ENCODE measurements around the gene MTA1.
A peak's percentile ranks its signal among the peaks of the same experiment; 100 is the strongest.

MTA1 gene

DNA sequence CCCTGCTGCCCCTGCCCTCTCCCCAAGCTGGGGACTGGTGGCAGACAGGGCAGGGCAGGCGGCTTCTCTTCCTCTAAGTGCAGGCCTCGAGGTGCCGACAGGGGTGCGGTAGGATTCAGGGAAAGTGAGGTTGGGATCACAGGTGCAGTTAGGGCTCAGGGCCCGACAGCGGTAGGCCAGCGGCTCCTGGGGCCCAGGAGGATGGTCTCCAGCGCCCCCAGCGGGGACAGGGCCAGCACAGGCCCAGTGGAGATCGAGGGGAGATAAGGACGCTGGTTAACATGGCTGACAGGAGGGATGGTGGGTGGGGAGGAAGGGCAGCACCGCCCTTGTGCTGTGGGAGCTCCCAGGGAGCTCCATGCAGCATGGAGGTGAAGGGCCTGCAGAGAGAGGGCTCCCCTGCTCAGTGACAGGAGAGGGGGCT, 66.1 kb downstream of the MTA1 start:
- DNase-seq (ENCODE audit: low read depth in 2 of 3, low spot score in 1 of 3), result no peak

DNA sequence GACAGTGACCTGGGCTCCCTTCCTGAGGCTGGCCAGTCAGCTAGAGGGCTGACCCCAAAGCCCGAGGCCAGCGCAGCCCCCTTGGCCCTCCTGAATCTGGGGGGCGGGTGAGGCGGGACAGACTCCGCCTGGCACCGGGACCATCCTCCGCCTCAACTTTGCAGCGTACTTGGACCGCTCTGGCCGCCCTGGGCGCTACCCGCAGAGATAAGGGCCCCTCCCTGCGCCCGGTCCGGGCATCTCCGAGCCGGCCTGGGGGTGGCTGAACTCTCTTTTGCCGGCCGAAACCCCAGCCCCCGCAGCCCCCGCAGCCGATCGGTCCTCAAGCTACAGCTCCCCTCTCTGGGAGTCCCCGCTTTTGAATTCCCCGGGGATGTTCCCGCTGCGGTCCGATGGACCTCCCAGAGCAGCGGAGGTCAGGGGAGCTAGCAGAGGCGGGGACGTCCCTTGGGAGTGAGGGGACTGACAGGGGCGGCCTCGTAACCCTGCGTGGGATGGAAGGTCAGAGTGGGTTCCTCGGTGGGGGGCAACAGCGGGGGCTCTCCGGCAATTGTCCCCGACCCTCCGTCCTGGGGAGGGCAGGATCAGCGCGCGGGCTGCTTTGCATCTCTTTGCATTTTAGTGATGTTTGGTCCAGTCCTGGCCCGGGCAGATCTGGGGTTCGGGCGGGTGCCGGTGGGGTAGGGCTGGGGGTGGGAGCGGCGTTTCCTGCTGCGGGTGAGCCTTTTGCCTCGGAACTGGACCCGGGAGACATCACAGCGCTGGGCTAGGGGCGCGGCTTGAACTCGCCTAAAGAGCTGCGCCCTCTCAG, 66.7 kb downstream of the MTA1 start, which contains the start of gene CRIP1:
TSS of gene CRIP1 (plus strand) at position 724 of the 811 bp plus-strand sequence. CDS start 374 bp downstream, outside the sequence.
- DNase-seq (ENCODE audit: low read depth in 2 of 3, low spot score in 1 of 3), result no peak

DNA sequence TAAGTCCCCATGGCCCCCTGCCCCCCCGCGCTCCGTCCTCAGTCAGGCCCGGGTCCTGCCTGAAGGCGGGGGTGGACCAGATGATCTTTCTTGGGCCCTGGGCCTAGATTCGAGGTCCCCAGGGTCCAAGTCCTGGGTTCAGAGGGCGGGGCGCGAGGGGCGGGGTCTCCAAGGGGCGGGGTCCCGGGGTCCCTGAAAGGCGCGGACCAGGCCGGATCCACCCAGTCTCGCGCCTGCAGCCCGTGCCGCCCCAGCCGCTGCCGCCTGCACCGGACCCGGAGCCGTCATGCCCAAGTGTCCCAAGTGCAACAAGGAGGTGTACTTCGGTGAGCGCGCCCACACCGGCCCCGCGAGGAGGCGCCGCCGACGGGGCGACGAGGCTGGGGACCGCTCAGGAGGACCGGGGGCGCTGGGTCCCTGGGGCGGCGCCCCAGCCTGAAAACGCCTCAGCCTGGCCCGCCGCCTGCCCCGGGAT, 67.4 kb downstream of the MTA1 start:
- DNase-seq (ENCODE audit: low read depth in 2 of 3, low spot score in 1 of 3), result peak in 1 of 3 donors; percentile 55

DNA sequence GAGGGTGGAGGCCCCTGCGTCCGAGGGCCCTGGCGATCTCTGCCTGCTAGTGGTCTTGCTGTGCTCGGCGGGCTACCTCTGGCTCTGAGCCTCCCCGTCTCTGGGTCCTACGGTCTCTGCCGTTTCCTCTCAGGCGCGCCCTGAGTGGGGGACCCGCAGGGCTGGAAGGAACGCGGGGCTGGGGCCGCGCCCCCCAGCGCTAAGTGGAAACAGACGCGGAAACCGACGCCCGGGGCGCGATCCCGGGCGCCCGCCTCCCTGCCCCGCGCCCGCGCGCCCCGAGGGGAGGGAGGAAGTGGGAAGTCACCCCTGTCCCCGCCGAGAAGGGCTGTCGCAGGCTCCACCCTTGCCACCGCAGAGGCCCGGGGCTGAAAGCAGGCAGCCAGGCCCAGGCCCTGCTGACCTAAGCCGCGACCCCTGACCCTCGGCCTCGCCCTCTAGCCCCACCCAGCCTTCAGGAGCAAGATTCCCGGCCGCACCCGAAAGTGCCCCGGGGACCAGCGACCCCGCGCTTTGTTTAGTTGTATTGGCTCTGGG, 67.9 kb downstream of the MTA1 start:
- DNase-seq (ENCODE audit: low read depth in 2 of 3, low spot score in 1 of 3), result peak in 1 of 3 donors; percentile 46

DNA sequence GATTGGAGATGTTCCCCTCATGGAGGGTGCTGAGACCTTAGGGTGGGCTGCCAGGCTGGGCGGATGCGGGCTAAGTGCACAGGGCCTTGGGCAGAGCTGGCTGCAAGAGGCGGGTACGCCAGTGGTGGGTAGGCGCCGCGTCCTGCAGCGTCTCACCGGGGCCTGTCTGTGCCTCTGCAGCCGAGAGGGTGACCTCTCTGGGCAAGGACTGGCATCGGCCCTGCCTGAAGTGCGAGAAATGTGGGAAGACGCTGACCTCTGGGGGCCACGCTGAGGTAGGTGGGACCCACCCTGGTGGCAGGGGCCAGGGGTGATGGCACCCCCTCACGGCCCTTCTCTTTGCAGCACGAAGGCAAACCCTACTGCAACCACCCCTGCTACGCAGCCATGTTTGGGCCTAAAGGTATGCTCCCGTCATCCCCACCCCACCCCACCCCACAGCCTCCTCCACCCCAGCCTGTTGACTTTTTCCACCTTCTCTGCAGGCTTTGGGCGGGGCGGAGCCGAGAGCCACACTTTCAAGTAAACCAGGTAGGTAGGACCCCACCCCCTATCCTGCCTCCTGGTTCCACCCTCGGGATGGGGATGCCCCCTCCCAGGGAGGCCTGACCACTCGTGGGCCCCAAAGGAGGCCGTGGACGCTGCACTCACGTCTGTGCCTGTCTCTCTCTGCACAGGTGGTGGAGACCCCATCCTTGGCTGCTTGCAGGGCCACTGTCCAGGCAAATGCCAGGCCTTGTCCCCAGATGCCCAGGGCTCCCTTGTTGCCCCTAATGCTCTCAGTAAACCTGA, 68.6 kb downstream of the MTA1 start:
- no peak for DNase-seq (ENCODE audit: low read depth in 2 of 3, low spot score in 1 of 3)

DNA sequence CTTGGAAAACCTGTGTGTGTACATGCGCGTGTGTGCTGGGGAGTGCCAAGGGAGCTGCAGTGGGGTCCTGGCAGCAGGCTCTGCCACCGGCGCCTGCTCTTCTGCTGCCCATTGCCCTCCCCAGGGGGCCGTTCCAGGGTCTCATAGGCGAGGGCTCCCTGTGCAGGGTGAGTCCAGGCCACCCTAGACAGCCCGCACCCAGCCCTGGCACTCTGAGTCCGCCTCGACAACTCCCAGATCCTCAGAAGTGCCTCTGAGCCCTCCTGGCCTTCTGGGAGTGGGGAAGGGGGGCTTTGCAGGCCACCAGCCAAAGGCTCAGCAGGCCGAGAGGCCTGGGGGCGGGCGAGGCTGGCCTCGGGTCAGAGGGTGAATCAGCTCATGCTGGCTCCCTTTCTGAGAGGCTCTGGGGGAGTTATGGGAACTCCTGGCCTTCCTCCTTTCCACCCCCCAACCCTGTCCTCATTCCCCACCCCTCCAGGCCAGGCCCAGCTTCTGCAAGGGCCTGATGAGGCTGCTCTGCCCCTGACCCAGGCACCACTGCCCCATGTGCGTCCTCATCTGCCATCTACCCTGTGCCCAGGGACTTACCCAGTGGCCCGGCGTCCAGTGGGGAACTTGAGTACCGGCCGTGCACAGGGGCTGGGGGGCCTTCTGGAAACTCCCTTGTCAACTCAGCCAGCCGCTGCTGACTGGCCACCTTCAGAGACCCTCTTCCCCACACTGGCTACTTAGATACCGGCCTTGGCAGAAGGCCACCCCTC, 69.3 kb downstream of the MTA1 start:
- DNase-seq (ENCODE audit: low read depth in 2 of 3, low spot score in 1 of 3), result no peak

DNA sequence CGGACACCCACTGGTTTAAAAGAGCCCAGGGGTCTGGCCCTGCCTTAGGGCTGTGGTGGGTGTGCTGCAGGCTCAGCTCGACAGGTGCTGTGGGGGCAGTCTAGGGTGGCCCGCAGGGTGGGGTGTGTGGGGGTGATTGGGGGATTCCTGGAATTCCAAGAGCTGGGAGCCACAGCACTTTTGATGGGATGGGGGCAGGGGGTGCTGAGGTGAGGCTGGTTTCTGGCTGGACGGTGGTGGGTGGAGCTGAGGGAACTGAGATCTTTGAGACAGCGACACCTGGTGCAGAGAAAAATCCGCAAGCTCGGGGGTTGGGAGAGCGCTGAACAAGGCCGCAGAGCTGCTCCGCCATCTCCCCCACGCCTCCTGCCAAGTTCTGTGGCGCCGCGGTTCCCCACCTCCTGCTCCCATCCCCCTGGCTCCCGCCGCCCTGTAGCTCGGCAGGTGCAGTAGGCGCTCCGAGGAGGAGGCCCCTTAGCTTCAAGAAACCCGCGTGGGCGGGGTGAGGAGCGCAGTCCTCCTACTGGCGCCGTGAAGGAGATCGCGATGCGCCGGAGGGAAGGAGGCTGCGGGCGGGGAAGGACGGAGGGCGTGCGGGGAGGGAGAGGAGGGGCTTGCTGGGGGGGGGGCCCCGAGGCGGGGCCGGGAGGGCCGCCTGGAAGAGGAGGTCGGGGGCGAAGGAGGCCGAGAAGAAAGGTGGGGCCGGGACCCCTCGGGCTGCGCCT, 70.1 kb downstream of the MTA1 start:
- DNase-seq (ENCODE audit: low read depth in 2 of 3, low spot score in 1 of 3), result peak; percentile 78 to 84 (median 78)

DNA sequence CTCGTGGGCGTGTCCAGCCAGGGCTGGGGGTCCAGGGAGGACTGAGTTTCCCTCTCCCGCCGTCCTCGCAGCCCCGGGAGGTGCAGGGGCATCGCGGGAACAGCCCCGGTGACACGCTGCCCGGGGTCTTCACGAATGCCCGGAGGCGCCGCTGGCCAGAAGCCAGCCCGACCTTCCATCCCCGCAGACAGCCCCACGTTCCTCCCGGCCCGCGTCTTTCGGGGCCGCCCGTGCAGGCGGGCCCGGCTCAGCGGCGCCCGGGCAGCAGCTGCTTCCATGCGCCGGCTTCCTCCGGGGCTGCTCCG, 70.6 kb downstream of the MTA1 start:
- DNase-seq (ENCODE audit: low read depth in 2 of 3, low spot score in 1 of 3), result no peak

DNA sequence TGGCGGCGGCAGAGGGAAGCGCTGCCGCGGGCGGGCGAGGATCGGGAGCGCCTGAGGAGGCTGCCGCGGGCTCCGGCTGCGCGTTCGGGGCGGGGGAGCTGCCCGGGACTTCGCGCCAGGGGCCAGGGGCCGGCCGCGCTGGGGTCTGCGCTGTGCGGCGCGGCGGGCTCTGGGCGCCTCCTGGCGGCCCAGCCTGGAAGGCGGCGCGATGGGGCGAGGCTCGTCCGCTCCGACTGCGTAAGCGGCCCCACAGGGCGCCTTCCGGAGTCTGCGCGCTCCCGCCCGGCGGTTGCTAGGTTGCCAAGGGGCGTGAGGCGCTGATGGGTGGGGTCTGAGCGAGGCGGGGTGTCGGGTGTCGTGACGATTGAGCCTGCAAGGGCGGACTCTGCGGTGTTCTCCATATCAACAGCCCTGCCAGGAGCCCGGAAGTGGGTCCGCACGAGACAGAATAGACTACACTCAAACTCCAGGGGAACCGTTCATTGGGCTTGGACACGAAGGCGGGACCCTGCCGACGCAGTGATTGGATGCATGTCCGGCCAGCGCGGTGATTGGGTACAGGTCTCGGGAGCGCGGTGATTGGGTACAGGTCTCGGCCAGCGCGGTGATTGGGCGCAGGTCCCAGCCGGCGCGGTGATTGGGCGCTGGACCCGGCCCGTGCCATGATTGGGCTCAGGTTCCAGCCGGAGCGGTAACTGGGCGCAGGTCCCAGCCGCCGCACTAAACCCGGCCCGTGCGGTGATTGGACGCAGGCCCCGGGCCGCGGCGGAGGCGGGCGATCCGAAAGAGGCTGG, 71.1 kb downstream of the MTA1 start, which contains the start of gene TEDC1:
TSS of gene TEDC1 (plus strand) at position 675 of the 794 bp plus-strand sequence. CDS start 130 bp downstream, outside the sequence.
- DNase-seq (ENCODE audit: low read depth in 2 of 3, low spot score in 1 of 3), result peak; percentile 97 to 99 (median 98)

DNA sequence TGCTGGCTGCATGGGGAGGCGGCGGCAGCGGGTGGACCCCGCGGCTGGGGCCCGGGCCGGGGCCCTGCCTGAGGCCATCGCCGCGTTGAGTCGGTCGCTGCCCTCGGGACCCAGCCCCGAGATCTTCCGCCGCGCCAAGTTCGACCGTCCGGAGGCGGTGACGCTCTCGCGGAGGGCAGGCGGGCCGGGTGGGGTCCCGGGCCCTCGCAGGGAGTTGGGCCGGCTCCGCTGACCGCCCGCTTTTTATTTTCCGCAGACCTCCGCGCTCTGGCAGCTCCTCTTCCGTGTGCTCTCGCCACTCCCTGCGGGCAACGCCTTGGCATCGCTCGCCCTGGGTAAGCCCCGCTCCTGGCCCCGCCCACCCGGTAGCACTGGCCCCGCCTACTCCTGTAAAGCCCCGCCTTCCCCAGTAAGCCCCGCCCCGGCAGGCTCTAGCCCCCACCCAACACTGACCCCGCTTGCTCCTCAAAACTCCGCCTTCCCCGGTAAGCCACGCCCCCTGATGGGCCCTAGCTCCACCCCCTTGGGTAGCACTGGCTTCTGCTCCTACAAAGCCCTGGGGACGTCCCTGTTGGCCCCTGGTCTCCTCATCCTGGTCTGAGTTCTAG, 71.8 kb downstream of the MTA1 start:
- peak; percentile 85 to 96 (median 94) for DNase-seq (ENCODE audit: low read depth in 2 of 3, low spot score in 1 of 3)

DNA sequence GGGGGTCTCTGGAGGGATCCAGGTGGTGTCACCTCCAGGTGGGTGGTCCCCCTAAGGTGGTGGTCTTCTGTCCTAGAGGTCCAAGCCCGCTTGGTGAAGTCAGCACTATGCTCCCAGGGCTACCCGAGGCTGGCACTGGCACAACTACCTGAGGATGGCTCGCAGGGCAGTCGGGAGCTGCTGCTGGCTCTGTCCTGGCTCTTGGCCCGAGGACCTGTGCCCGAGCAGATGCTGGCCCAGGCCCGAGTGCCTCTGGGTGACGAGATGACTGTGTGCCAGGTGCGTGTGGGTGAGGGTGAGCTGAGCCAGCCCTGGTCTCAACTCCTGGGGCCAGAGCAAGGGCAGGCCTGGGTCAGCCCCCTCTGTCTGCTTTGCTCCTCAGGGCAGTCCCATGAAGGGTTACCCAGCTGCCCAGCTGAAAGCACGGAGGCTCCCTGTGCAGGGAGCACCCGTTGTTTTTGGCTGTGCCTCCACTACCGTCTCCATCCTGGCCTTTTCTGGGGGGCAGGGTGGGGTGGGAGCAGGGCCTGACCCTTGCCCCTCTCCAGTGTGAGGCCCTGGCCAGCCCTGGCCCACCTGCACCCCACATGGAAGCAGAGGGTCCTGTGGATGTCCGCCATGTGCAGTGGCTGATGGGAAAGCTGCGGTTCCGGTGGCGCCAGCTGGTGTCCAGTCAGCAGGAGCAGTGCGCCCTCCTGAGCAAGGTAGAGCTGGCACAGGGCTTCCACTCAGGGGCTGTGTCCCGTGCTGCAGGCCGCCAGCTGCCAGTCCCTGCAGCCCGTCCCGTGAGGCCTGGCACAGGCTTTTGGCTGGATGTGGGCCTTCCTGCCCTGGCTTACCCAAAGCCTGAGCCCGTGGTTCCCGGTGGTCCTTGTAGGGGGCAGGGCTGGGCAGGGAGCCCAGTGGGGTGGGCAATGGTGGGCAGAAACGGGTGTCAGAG, 72.7 kb downstream of the MTA1 start:
- no peak for DNase-seq (ENCODE audit: low read depth in 2 of 3, low spot score in 1 of 3)

DNA sequence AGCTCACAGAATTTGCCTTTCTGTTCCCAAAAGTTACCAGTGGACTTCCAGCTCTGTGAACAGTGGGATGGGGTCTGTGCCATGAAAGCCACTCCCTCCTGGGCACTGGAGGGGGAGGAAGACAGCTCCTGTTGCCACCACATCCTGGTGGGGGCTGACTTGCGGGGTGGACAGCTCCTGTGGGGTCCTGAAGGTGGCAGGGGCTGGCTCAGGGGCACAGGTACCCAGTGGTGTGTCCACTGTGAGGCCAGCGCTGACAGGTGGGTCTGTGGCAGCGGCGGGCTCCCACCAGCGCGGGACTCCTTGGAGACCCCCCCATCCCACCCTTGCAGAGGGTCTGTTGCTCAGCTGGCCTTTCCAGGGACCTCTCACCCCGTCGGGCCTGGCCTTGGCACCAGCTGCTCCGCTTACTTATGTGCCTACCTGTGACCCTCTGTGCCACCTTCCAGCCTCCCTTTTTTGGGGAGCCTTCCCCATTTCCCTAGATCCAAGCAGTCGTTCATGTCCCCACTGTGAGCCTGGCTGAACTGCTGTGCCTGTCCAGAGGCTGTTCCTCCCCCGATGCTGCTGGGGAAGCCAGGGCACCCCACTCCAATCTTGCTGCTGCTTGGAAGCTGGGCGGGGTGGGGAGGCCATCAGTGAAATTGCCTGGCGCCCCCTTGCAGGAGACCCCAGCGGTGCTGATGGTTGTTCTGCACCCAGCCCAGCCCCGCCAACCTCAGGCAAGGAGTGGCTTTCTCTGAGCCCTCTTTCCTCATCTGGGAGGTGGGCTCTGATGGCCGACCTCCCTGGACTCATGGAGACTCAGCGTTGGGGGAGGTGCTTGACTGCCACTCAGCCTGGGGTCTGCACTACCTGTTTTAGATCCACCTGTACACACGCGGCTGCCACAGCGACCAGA, 73.6 kb downstream of the MTA1 start:
- DNase-seq (ENCODE audit: low read depth in 2 of 3, low spot score in 1 of 3), result no peak

DNA sequence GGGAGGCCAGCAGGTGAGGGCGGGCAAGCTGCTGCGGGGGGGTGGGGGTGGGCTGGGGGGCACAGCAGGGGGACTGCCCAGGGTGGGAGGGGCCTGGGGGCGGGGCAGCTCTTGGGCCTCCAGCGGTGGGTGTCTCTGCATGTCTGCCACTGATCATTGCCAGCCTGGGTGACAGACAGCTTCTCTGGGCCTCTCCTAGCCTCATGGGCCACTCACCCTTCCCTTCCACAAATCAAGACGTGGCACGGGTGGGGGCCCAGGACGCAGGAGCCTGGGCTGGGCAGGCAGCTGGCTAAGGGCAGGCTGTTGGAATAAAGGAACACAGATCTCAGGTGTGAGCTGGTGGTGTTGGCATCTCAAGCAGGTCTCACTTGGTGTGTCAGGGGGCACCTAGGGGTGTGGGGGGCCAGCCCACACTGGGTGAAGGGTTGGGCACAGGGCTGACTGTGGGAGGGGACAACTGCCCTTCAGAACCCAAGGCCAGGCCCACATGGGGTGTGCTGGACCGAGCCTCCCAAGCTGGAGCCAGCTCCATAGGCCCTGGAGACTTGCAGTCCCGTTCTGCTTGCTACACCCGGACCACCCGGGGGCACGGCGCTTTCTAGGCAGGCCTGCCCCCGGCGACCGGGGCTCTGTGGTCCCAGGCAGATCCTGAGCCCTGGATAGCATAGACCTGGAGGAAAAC, 74.4 kb downstream of the MTA1 start:
- DNase-seq (ENCODE audit: low read depth in 2 of 3, low spot score in 1 of 3), result no peak

DNA sequence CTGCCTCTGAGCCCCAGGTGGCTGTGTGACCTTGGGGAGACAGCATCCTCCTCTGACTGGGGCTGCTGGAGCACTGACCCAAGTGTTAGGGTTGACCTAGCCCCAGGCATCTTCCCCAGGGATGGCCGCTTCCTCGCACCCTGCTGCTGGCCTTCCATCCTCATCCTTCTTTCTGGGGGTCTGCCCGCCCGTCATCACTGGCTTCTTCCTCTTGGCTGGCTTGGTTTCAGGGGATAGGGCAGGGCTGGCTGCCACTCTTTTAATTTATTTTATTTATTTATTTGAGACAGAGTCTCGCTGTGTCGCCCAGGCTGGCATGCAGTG, 74.9 kb downstream of the MTA1 start:
- DNase-seq (ENCODE audit: low read depth in 2 of 3, low spot score in 1 of 3), result no peak

DNA sequence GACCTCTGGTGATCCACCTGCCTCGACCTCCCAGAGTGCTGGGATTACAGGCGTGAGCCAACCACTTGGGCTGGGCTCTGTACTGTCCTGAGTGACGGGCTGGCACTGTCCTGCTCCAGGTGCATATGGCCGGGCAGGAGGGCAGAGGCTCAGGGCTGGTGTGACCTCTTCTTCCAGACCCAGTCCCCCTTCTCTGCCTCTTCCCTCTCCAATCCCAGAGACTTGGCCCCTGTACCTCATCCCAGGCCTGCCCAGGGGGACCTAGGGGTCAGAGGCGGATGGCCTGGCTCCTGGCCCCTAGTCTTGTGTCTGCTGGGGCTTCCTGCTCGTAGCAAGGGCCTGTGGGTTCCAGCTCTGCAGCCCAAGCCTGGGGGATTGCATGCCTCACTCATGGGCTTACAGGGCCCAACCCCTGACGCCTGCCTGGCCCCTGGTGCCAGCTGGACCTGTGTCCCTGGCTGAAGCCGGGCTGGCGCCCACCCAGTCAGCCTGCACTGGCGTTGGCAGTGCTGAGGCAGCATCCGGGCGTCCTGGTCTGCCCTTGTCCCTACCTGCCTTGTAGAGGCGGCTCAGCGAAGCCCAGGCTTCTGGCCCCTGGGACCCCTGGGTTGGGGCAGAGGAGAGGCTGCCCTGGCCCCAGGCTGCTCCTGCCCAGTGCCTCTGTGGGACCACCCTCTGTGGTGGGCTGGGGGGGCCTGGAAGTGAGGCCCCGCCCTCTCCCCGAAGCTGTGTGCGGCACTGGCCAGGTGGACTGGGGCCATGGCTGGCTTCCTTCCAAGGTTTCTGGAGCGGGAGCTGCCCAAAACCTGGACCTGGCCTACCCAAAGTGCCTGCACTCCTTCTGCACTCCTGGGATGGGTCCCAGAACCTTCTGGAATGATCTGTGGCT, 75.7 kb downstream of the MTA1 start:
- DNase-seq (ENCODE audit: low read depth in 2 of 3, low spot score in 1 of 3), result no peak
